Fibroblast of upper back skin (primary cell): ENCODE results near the gene PRH1.

ENCODE experiments used
- DNase-seq: peaks from one replicate; pipeline ENCODE4 v3.0.0-alpha.2; 2013

The PRH1 gene

GRCh38 chr12:10884086-10884725 lies at the start of gene PRH1:
Gene PRH1, minus strand, starts transcription at chr12:10884255. Its CDS starts 38 bp downstream, at chr12:10884217.
- no peak for DNase-seq

GRCh38 chr12:10928746-10929286 lies 44.8 kb upstream of the PRH1 start, which contains the start of gene PRH2:
Gene PRH2, plus strand, starts transcription at chr12:10929236. Its CDS starts 38 bp downstream, at chr12:10929274.
- DNase-seq, result no peak

GRCh38 chr12:10926269-10926668 lies 42.2 kb upstream of the PRH1 start:
- DNase-seq, result no peak

DNA sequence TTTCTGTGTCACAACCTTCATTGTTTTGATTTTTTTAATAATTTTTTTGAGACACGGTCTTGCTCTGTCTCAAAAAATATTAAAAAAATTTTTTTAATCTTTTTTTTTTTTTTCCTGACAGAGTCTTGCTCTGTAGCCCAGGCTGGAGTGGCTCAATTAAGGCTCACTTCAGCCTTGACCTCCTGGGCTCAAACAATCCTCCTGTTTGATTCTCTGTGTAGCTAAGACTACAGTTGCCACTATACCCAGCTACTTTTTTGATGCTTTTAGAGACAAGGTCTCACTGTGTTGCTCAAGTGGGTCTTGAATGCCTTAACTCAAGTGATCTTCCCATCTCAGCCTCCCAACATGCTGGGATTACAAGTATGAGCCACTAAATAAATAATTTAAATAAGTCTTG lies 35.8 kb upstream of the PRH1 start:
- DNase-seq, result no peak

GRCh38 chr12:10910380-10910779 lies 26.3 kb upstream of the PRH1 start:
- no peak for DNase-seq

- no peak for DNase-seq
These were observed 25.4 kb upstream of the PRH1 start, which contains the start of gene TAS2R13 for GRCh38 chr12:10909462-10909861. Gene TAS2R13, minus strand, starts transcription at chr12:10909562. Its CDS starts 264 bp downstream, at chr12:10909298.

- DNase-seq, result no peak
These were observed 20.6 kb upstream of the PRH1 start for GRCh38 chr12:10904686-10905085.

GRCh38 chr12:10901427-10901826 lies 17.4 kb upstream of the PRH1 start:
- no peak for DNase-seq

DNA sequence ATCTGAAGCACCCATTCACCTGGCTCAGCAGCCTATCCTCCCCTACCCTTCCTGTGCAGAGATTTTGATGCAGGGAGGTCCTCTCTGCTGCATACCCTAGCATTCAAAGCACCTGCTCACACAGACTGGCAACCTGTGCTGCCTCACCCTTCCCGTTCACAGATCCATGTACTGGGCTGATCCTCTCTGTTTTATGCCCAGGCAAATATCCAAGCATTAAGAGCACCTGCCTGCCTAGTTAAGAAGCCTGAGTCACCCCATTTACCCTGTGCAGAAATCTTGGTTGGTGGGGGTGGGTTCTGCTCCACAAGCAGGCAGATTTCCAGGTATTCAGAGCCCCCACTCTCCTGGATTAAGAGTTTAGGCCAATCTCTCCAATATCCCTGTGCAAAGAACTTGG lies 16.9 kb upstream of the PRH1 start:
- DNase-seq, result no peak

- DNase-seq, result no peak
These were observed 16.5 kb upstream of the PRH1 start for GRCh38 chr12:10900530-10900929.

DNA sequence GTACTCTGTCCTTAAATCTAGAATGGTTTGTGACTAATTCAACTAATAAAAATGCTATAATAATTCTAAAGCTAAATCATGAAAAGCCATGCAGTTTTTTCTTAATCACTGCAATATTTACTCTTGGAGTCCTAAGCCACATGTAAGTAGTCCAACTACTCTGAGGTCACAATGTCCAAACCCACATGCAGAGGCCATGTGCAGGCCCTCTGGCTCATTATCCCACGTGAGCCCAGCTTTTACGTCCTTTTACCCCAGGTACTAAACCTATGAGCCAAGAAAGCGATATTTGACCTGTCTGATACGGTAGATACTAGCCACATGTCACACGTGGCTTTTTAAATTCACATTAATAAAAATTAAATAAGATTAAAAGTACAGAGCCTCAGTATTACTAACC lies 12.8 kb upstream of the PRH1 start:
- DNase-seq, result no peak

DNA sequence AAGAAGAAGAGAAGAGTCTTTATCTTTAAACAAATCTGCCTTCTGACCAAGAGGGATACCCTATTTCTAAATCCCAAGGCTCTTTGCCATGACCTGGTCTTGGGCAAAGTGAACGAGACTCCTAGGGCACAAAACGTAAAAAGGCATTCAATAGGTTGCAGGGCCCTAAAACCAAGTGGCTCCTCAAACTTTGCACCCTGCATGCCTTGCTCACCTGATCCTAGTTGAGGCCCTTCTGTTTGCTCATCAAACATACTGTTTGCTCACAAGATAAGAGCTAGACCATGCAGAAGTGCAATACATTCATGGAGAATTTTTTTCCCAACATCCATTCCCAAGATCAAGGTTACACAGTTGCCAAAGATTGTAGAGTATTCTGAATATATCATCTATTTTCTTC lies 7.9 kb upstream of the PRH1 start:
- DNase-seq, result no peak

GRCh38 chr12:10889226-10889625 lies 5.2 kb upstream of the PRH1 start:
- no peak for DNase-seq

DNA sequence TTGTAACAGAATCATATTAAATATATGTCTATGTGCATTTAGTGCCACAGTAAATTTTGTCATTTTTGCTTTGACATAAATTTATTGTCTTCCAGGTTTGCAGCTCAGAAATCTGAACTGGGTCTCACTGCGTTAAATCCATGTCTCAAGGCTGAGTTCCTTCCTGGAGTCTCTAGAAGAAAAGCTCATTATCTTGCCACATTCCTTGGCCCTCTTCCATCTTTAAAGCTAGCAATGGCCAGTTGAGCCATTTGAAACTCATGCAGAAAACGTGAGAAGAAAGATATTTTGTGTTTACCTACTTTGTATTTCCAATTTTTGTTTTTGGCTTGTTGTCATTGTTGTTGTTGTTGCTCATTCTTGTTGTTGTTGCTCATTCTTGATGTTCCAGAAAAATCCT lies 10.7 kb downstream of the PRH1 start:
- DNase-seq, result peak; percentile 26

GRCh38 chr12:10867381-10867780 lies 16.7 kb downstream of the PRH1 start:
- no peak for DNase-seq

- DNase-seq, result no peak
These were observed 20.4 kb downstream of the PRH1 start for GRCh38 chr12:10863512-10864218.

DNA sequence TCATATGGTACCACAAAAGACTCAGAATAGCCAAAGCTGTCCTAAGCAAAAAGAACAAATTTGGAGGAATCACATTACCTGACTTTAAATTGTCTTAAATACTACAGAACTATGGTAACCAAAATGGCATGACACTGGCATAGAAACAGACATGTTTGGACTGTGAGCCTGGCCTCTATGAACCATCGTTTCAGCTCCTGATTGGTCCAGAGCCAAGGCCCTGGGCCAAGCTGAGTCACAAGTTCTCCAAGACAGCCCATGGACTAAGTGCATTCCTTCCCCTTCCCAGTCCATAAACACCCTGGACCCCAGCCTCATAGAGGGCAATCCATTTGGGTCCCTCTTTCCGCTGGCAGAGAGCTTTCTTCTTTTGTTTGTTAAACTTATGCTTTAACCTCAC lies 22.7 kb downstream of the PRH1 start:
- peak; percentile 7 for DNase-seq

- no peak for DNase-seq
These were observed 28.2 kb downstream of the PRH1 start for GRCh38 chr12:10855807-10856206.

GRCh38 chr12:10853776-10854175 lies 30.3 kb downstream of the PRH1 start:
- no peak for DNase-seq

DNA sequence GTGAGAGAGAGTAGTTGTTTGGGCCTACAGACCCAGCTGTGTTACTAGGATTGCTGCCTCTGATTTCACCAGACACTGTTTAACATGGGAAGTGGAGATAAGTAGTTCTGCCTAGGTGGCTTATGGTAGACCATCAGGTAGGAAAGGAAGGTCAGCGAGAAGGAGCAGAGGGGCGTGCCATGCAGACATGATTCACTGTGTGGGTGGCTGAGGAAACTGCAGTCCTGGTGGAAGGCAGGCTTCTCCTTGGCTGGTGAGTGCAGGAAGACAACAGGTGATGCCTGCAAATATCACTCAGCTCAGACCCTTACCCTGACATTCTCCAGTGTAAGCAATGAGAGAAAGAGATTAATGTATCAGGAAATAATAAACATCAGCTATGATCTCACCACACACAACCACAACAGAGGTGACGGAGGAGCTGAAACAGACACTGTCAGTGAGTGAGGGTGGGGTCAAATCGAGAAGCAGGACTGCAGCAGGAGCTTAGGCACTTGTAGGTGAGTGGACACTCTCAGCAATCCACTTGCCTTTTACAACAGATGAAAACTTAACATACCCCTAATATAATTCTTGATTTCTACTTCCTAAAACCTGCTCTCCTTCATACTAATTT lies 32.7 kb downstream of the PRH1 start:
- DNase-seq, result no peak

- no peak for DNase-seq
These were observed 34.6 kb downstream of the PRH1 start, which contains the start of gene PRR4 for GRCh38 chr12:10849425-10849878. Gene PRR4, minus strand, starts transcription at chr12:10849475. Its CDS starts 38 bp downstream, at chr12:10849437.

DNA sequence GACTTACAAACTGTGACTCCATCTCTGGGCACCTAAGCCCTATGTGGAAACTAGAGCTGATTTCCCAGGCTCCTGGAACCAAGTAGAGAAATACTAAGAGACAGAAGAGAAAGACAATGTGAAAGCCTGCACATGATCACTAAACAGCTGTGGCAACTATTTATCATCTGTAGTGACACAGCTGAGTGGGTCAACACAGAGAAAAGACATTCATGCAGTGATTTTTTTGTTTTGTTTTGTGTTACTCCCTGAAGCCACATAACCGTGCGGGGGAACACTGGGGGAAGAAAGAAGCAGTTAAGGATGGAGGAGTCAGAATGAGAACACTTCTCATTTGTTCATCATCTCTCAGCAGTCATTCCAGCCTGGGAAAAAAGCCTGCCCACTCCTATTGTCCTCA lies 36.3 kb downstream of the PRH1 start:
- no peak for DNase-seq

DNA sequence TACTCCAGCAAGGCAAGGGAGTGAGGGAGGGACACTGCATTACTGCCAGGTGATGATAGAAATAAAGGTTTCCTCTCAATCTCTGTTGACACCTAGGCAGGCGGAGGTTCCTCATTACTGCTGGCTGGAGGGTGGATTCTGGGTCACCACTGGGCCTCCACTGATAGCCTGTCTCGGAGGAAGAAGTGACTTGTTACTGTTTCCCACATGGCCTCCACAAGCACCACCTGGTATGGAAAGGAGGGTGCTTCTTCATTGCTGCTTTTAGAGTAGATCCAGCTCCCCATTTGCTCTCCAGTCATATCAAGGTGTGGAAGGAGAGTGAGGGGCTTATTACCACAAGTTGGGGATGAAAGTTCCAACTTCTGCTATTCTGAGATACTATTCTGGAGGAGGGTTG lies 41.2 kb downstream of the PRH1 start:
- DNase-seq, result no peak

GRCh38 chr12:10838461-10838860 lies 45.6 kb downstream of the PRH1 start:
- no peak for DNase-seq
